GM18858 (cell line): Measurements from ENCODE around the gene NAMPT.
"Not testable (repeated sequence)": the region's sequence is repeated elsewhere in the genome, so short reads cannot be mapped to it uniquely, and the experiment has no call there.

Experiments used
- ATAC-seq: cut with Tn5 transposase; IDR thresholded peaks from one replicate; pipeline ENCODE4 v1.9.1; 2021; ENCODE audit not compliant: unreplicated experiment

NAMPT gene

DNA sequence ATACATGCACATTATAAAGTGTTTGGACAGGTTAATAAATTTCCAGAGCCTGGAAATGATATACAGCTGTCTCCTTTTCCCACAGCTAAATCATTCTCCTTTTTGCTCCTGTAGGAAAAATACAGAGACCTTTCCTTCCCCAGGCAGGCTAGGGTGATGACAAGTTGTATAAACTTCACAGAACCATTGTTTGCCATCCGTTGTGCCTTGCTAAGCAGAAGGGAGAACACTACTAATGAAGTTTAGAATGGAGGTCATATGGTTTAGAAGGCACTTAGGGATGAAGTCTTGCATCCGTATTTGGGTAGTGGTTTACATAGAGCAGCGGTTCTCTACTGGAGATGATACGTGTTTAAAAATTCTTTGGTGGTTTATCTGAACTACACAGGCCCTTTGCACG is 46.0 kb downstream of the NAMPT start:
- ATAC-seq, result no peak

DNA sequence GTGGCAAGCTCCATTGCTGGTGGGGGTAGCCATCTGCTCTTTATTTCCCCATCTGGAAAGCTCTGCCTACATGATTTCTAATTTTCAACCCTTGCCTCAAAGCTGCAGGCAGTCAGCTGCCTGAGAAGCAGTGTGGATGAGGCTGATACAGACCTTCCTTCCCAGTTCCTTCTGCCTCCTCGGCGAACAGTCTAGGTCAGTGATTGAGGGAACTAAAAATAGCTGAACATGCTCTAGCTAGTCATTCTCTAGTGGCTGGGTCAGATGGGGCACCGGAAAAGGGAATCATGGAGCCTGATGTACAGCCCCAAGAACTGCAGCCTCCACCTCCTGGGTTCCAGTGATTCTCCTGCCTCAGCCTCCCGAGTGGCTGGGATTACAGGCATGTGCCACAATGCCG is 48.7 kb downstream of the NAMPT start:
- ATAC-seq, result no peak

GRCh38 chr7:106234425-106234824 is 50.4 kb downstream of the NAMPT start:
- no peak for ATAC-seq

DNA sequence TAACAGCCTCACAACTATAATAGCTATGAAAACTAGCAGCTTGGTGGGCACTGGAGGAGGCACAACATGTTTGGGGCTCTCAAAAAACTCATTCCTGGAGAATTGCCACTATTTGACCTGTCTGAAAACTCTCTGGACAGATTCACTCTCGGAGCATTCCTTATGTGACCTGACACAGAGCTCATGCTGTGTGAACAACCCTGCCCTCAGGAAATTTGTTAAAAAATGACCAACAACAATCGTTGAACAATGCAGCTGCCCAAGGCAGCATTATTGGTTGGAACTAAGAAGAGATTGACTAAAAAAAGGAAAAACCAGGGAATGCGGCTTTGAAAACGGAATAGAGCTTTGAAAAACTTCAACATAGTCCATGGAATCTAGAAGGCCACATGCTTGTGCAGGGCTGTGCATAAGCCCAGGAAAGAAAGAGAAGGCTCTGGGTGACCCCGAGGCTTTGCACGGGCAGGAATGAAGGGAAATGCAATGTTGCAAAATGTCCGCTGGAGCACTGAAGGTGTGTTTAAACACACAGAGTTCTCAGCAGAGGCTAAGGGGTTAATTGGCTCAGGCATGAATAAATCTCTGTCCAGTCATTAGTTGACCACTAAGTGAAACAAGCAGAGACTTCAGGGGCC is 52.8 kb downstream of the NAMPT start:
- no peak for ATAC-seq

DNA sequence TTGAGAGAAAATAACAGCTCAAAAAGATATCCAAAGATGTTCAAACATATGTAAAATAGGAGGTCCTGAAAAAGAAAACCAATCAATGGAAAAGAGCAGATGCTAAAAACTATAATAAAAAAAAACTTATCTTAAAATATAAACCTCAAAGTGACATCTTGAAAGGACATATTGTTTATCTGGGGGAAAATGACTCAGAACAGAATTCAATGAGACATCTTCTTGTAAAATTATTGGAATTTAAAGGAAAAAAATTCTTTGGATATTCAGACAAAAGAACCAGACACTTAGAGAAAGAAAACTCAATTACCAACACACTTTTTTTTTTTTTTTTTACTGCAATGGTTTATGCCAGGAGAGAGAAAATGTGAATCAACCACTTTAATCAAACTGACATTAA is 58.9 kb downstream of the NAMPT start:
- no peak for ATAC-seq

DNA sequence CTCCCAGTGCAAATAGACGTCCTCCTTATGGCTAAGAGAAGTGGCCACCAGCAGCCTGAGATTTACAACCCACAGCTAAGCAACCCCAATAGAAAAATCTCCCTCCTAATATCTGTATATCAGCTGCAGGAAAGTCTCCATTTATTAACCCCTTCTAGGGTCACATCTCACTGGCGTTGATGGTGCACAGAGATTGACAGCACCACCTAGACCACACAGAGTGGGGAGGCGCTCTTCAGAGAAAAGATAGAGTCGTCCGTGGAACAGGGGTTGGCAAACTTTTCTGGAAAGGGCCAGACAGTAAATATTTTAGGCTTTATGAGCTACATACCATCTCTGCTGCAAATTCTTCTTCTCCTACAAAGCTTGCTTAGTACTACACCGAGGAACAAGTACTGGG is 60.0 kb downstream of the NAMPT start:
- no peak for ATAC-seq

- no peak for ATAC-seq
Observed at GRCh38 chr7:106223156-106223555, 61.6 kb downstream of the NAMPT start.

GRCh38 chr7:106222545-106222944 is 62.2 kb downstream of the NAMPT start:
- ATAC-seq, result no peak

GRCh38 chr7:106220307-106220706 is 64.5 kb downstream of the NAMPT start:
- ATAC-seq, result no peak

DNA sequence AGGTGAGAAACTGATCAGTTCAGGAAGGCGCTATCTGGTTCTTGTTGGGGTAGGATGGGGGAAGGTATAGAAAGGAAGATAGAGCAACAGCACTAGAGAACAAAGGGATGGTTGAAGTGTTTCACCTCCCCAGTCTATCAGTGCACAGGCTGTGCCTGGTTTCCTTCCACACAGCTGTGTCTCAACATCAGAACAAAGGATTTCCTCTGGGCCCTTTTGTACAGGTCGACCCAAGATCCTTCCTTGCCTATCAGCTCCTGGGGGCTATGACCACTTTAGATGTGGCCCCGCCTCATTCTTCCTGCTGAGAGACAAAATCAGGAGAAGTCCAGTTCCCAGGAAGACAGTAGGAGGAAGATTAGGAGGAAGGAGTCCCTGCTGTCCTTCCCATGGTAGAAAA is 65.6 kb downstream of the NAMPT start:
- no peak for ATAC-seq

DNA sequence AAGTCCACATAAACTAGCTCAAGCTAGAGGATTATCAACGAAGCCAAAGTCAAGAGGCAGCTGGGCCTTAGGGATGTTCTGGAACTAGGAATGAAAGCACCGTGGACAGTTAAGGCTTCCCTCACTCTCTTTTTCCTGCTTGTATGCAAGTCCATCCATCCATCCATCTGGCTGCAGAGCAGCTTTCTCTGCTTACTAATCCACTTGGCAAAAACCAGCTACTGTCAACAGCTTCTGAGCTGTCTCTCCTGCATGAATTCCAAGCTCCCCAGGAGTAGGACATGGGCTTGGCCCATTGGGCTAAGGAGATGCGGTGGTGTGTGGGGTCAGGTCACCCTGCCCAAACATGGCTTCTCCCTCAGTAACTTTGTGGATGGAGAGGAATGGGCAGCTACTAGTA is 66.2 kb downstream of the NAMPT start:
- no peak for ATAC-seq

DNA sequence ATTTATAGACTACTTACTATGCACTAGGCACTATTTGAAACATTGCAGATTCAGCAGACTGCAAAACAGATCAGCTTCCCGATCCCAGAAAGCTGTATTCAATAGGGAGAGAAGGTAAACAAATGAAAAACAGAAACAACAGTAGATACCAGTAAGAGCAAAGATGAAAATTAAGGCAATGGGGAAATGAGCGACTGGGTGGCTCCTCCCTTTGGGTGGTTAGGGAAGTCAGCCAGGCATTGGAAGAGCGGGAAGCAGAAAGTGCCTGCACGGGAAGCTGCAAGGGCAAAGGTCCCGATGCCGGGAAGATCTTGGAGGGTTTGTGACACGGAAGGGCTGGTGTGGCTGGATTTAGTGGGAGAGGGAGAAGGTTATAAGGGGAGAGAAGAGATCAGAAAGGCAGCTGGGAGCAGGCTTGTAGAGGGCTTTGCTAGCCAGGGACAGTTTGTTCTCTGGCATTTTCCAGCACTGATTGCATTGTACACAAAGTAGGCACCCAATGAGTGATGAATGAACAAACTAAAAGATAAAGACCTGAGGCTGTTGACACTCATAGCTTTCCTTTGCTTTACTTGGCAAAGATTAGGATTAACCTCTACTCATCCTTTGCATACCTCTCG is 67.8 kb downstream of the NAMPT start:
- ATAC-seq, result no peak

GRCh38 chr7:106216517-106216922 is 68.3 kb downstream of the NAMPT start:
- no peak for ATAC-seq

- ATAC-seq, result no peak
Observed at GRCh38 chr7:106215868-106216516, 68.8 kb downstream of the NAMPT start.

DNA sequence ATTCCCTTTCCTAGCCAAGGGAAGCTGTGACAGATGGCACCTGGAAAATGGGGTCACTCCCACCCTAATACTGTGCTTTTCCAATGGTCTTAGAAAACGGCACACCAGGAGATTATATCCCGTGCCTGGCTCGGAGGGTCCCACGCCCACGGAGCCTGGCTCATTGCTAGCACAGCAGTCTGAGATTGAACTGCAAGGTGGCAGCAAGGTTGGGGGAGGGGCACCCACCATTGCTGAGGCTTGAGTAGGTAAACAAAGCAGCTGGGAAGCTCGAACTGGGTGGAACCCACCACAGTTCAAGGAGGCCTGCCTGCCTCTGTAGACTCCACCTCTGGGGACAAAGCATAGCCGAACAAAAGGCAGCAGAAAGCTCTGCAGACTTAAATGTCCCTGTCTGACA is 75.8 kb downstream of the NAMPT start:
- ATAC-seq, result not testable (repeated sequence)

GRCh38 chr7:106206826-106207541 is 77.8 kb downstream of the NAMPT start:
- ATAC-seq, result no peak

DNA sequence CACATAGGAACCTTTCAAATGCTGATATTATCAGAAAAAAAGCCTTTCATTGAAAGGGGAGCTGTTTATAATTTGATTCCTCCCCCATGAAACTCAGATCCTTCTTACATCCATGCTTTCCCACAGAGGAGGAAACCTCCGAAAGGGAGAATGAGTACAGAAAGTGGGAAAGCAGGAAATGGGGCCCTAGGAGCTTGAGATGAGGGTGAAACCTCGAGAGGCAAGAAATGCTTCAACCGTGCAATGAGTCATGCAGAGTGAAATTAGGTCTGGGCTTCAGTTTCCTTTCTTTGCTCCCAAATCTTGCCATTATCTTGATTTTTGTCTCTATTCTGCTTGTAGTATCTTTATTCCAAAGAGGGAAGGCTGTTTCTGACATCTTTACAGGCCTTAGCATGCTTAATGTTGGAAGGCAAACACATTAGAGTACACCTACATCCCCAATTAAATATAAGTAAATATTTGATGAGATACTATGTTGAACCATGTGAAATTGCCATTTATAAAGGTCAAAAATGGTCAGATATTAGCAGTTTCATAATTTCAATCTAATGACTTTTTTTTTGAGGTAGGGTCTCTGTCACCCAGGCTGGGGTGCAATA is 79.1 kb downstream of the NAMPT start:
- ATAC-seq, result no peak

- ATAC-seq, result no peak
Observed at GRCh38 chr7:106203473-106203872, 81.3 kb downstream of the NAMPT start.

DNA sequence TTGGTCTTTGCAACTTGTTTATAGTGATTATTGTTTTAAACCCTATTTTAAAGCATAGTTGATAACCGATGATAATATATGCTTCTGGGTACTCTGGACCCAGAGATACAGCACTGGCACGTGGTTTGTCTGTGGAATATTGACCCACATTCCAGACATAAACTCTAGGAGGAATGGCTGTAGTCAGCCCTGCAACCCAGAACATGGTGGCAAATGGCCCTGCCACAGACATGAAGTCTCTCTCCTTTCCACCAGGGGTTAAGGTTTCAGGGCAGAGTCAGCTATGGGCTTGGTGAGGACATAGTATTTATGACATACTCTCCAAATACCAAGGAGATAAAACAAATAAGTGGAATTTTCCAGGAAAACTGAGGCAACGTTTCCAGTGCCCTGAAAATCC is 83.6 kb downstream of the NAMPT start:
- no peak for ATAC-seq

GRCh38 chr7:106199813-106200364 is 84.9 kb downstream of the NAMPT start:
- ATAC-seq, result no peak

DNA sequence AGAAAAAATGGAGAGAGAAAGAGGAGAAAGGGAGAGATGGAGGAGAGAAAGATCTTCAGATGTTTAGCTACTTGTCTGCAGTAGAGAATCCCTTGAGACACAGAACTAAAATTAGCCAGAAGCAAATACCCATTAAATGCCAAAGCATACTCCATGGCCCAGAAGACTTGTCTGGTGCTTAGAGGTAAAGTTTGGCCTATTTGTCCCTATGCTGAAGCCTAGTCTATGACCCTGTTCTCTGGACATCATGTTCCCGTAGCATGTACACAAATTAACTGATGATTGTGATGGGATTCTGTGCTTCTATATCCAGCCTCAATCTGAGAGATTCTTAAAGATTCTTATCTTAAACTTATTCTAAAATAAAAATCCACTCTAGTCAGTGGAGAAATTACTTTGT is 85.8 kb downstream of the NAMPT start:
- ATAC-seq, result no peak
